HTR-8/SVneo (cell line): ENCODE data around the gene MEIS2.

ENCODE experiments used
- DNase-seq: peaks from one replicate; pipeline ENCODE4 v3.0.0; 2011; ENCODE audit warnings: low spot score, mixed read lengths; ENCODE audit not compliant: insufficient read length
- FAIRE-seq: peaks from 2 replicates; lab custom pipeline; 2011; peaks lifted over from hg19 to GRCh38; lab: Jason Lieb, UNC

MEIS2 gene

GRCh38 chr15:36914466-36914865, 185.9 kb downstream of the MEIS2 start:
- DNase-seq, result no peak
- no peak for FAIRE-seq

- DNase-seq (no peak), FAIRE-seq (no peak)
Measured at GRCh38 chr15:36912311-36912712, 188.0 kb downstream of the MEIS2 start.

- DNase-seq, result no peak
- FAIRE-seq, result no peak
Measured at GRCh38 chr15:36911322-36911944, 188.9 kb downstream of the MEIS2 start.

- no peak for FAIRE-seq
- no peak for DNase-seq
Measured at GRCh38 chr15:36908991-36909390, 191.4 kb downstream of the MEIS2 start.

GRCh38 chr15:36907295-36907694, 193.1 kb downstream of the MEIS2 start:
- FAIRE-seq (no peak), DNase-seq (no peak)

- no peak for DNase-seq
- no peak for FAIRE-seq
Measured at GRCh38 chr15:36905908-36906307, 194.4 kb downstream of the MEIS2 start.

GRCh38 chr15:36904715-36905114, 195.6 kb downstream of the MEIS2 start:
- DNase-seq (no peak), FAIRE-seq (no peak)

- FAIRE-seq, result no peak
- no peak for DNase-seq
Measured at GRCh38 chr15:36903922-36904556, 196.3 kb downstream of the MEIS2 start.

- DNase-seq (no peak), FAIRE-seq (no peak)
Measured at GRCh38 chr15:36903195-36903594, 197.2 kb downstream of the MEIS2 start.

- FAIRE-seq (no peak), DNase-seq (no peak)
Measured at GRCh38 chr15:36901012-36901411, 199.3 kb downstream of the MEIS2 start.

GRCh38 chr15:36899696-36900095, 200.7 kb downstream of the MEIS2 start:
- DNase-seq, result no peak
- no peak for FAIRE-seq

GRCh38 chr15:36898536-36899126, 201.7 kb downstream of the MEIS2 start:
- FAIRE-seq (no peak), DNase-seq (no peak)

GRCh38 chr15:36897834-36898233, 202.5 kb downstream of the MEIS2 start:
- DNase-seq (no peak), FAIRE-seq (no peak)

GRCh38 chr15:36896949-36897348, 203.4 kb downstream of the MEIS2 start:
- FAIRE-seq (no peak), DNase-seq (no peak)

GRCh38 chr15:36894075-36894474, 206.3 kb downstream of the MEIS2 start:
- FAIRE-seq, result no peak
- DNase-seq, result no peak

- no peak for FAIRE-seq
- DNase-seq, result no peak
Measured at GRCh38 chr15:36893276-36893675, 207.1 kb downstream of the MEIS2 start.

GRCh38 chr15:36888011-36888992, 212.0 kb downstream of the MEIS2 start:
- FAIRE-seq (no peak), DNase-seq (peak; percentile 68)

- FAIRE-seq (no peak), DNase-seq (no peak)
Measured at GRCh38 chr15:36887214-36887961, 213.0 kb downstream of the MEIS2 start.

GRCh38 chr15:36886701-36887100, 213.6 kb downstream of the MEIS2 start:
- FAIRE-seq, result no peak
- DNase-seq, result no peak

GRCh38 chr15:36886191-36886590, 214.2 kb downstream of the MEIS2 start:
- DNase-seq, result no peak
- FAIRE-seq, result no peak
